ENCODE measurements around the gene PFN2.

Gene PFN2

DNA sequence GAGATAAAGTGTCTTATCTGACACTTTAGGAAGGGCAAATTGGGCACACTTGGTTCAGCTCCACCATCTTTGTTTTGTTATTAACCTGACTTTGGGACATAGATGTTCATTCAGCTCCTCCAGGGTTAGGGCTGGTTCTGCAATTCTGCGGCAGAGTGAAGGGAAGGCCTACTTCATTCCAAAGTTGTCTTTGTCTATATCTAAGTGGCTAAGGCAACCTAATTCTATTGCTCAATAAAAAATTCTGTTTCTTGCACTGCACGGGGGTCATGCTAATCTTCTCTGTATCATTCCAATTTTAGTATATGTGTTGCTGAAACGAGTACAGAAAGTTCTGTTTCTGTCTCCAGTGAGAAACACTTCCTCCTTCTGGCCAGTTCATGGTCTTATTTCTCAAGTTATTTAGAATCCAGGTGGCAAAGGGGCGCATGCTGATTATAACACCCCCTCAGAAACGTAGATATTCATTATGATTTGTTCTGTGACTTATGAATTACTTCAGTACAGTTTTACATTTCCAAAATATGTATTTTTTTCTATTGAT, 53.5 kb downstream of the PFN2 start:
- no peak for DNase-seq (ENCODE audit: low read depth)

Data from activated T-cell treated with anti-CD3 and anti-CD28 coated beads for 1 hour (primary cell).